HG02973 (cell line): Measurements from ENCODE around the gene ZNF625.
"Not testable (repeated sequence)": the region's sequence is repeated elsewhere in the genome, so short reads cannot be mapped to it uniquely, and the experiment has no call there.

Experiments used
- ATAC-seq: cut with Tn5 transposase; IDR thresholded peaks from one replicate; pipeline ENCODE4 v1.9.1; 2021; ENCODE audit warnings: moderate library complexity; ENCODE audit not compliant: unreplicated experiment

ZNF625 gene

GRCh38 chr19:12139269-12139668, 17.3 kb downstream of the ZNF625 start:
- ATAC-seq: no peak

- no peak for ATAC-seq
Observed at GRCh38 chr19:12137221-12137940, 19.2 kb downstream of the ZNF625 start.

- no peak for ATAC-seq
Observed at GRCh38 chr19:12133069-12133468, 23.5 kb downstream of the ZNF625 start.

GRCh38 chr19:12126707-12127106, 29.8 kb downstream of the ZNF625 start:
- ATAC-seq: no peak

- ATAC-seq: no peak
Observed at GRCh38 chr19:12117201-12117970, 39.1 kb downstream of the ZNF625 start.

- ATAC-seq: no peak
Observed at GRCh38 chr19:12113121-12113520, 43.4 kb downstream of the ZNF625 start.

- no peak for ATAC-seq
Observed at GRCh38 chr19:12112701-12113100, 43.8 kb downstream of the ZNF625 start.

- ATAC-seq: no peak
Observed at GRCh38 chr19:12111943-12112637, 44.4 kb downstream of the ZNF625 start.

GRCh38 chr19:12111176-12111575, 45.4 kb downstream of the ZNF625 start:
- ATAC-seq: no peak

GRCh38 chr19:12103909-12104308, 52.6 kb downstream of the ZNF625 start:
- not testable (repeated sequence) for ATAC-seq

- ATAC-seq: no peak
Observed at GRCh38 chr19:12098040-12098439, 58.5 kb downstream of the ZNF625 start.

GRCh38 chr19:12095111-12095790, 61.3 kb downstream of the ZNF625 start:
- ATAC-seq: no peak
